CD14-positive monocyte (primary cell): ENCODE measurements around the gene SLC4A8. TPM values are rescaled to one million over a fixed set of nuclear protein-coding genes. Genes with fewer than 3 reads are reported as not detected.
A peak's percentile ranks its signal among the peaks of the same experiment; 100 is the strongest.

Experiments used
- DNase-seq, 3 donors: peaks; one replicate each; pipeline ENCODE4 v3.0.0-alpha.2; 2011 to 2022
- H2AFZ ChIP-seq: 2 replicates; pipeline ENCODE4 v1.6.0; 2012; ENCODE audit warnings: mild to moderate bottlenecking, low read depth, low read length, inconsistent platforms; ENCODE audit not compliant: insufficient read depth, poor library complexity, severe bottlenecking
- H3K27ac ChIP-seq, 2 donors: 1 replicate in 1 of 2; 2 replicates in 1 of 2; pipeline ENCODE4 v1.5.1; 2012 to 2013; ENCODE audit warnings: low read length in 2 of 2, control low read depth in 1 of 2, inconsistent platforms in 1 of 2, low read depth in 1 of 2, mild to moderate bottlenecking in 1 of 2
- H3K27me3 ChIP-seq, 2 donors: one replicate each; pipeline versions ENCODE4 v1.6.0 to v1.6.1; 2011 to 2013; ENCODE audit warnings: low read length in 2 of 2; ENCODE audit not compliant: control insufficient read depth in 2 of 2, insufficient read depth in 2 of 2
- H3K36me3 ChIP-seq, 2 donors: replicated peaks in 1 of 2; 1 replicate in 1 of 2; 2 replicates in 1 of 2; pipeline versions ENCODE4 v1.5.1 to v1.6.1; 2012 to 2013; ENCODE audit warnings: low read length in 2 of 2, control low read depth in 1 of 2, inconsistent platforms in 1 of 2, mild to moderate bottlenecking in 1 of 2; ENCODE audit not compliant: insufficient read depth in 2 of 2, control insufficient read depth in 1 of 2
- H3K4me1 ChIP-seq, 2 donors: 1 replicate in 1 of 2; 2 replicates in 1 of 2; pipeline versions ENCODE4 v1.5.1 to v1.6.1; 2012 to 2013; ENCODE audit warnings: low read length in 2 of 2, control low read depth in 1 of 2, inconsistent platforms in 1 of 2, mild to moderate bottlenecking in 1 of 2, moderate library complexity in 1 of 2; ENCODE audit not compliant: insufficient read depth in 2 of 2, control insufficient read depth in 1 of 2
- H3K4me2 ChIP-seq: replicated peaks from 2 replicates; pipeline ENCODE3; 2012; ENCODE audit warnings: low read length, moderate library complexity, mild to moderate bottlenecking; ENCODE audit not compliant: poor library complexity, severe bottlenecking; ENCODE audit errors: extremely low read depth
- H3K4me3 ChIP-seq, 3 experiments: fragments of 200-600 bp in 1 of 3; sonication (generic) in 1 of 3; replicated peaks in 1 of 3; 1 replicate in 2 of 3; 2 replicates in 1 of 3; pipeline ENCODE4 v1.5.1; 2011 to 2013; ENCODE audit warnings: low read length in 3 of 3, mild to moderate bottlenecking in 3 of 3, control low read depth in 2 of 3, low read depth in 2 of 3, inconsistent platforms in 1 of 3, moderate library complexity in 1 of 3
- H3K79me2 ChIP-seq: 2 replicates; pipeline ENCODE4 v1.6.0; 2012; ENCODE audit warnings: mild to moderate bottlenecking, control low read depth, inconsistent platforms, low read length, moderate library complexity; ENCODE audit not compliant: insufficient read depth
- H3K9ac ChIP-seq: 2 replicates; pipeline ENCODE4 v1.6.0; 2017; ENCODE audit warnings: low read length, mild to moderate bottlenecking; ENCODE audit not compliant: insufficient read depth, poor library complexity, severe bottlenecking
- H3K9me3 ChIP-seq, 2 donors: replicated peaks in 1 of 2; 1 replicate in 1 of 2; 2 replicates in 1 of 2; pipeline versions ENCODE4 v1.5.1 to v1.6.1; 2012 to 2013; ENCODE audit warnings: low read length in 2 of 2, control low read depth in 1 of 2; ENCODE audit not compliant: control insufficient read depth in 1 of 2, insufficient read depth in 1 of 2
- H4K20me1 ChIP-seq: 2 replicates; pipeline ENCODE4 v1.6.0; 2012; ENCODE audit warnings: mild to moderate bottlenecking, low read length, control low read depth, moderate library complexity; ENCODE audit not compliant: insufficient read depth
- H3K27ac Mint-ChIP-seq, 7 donors: one replicate each; pipeline ENCODE4 v1.8.0; 2020; ENCODE audit warnings: mild to moderate bottlenecking in 7 of 7, mixed read lengths in 7 of 7, moderate library complexity in 6 of 7, inconsistent platforms in 2 of 7
- H3K27me3 Mint-ChIP-seq, 3 donors: one replicate each; pipeline ENCODE4 v1.8.0; 2021 to 2022; ENCODE audit warnings: low read depth in 3 of 3, mild to moderate bottlenecking in 3 of 3, mixed read lengths in 3 of 3, moderate library complexity in 3 of 3, inconsistent platforms in 1 of 3
- H3K36me3 Mint-ChIP-seq, 2 donors: one replicate each; pipeline ENCODE4 v1.8.0; 2020; ENCODE audit warnings: mixed read lengths in 2 of 2, inconsistent platforms in 1 of 2, mild to moderate bottlenecking in 1 of 2
- H3K4me1 Mint-ChIP-seq: one replicate; pipeline ENCODE4 v1.8.0; 2020; ENCODE audit warnings: mild to moderate bottlenecking, mixed read lengths
- H3K4me3 Mint-ChIP-seq, 2 donors: one replicate each; pipeline ENCODE4 v1.8.0; 2020; ENCODE audit warnings: mild to moderate bottlenecking in 2 of 2, mixed read lengths in 2 of 2, moderate library complexity in 1 of 2
- H3K9me3 Mint-ChIP-seq, 7 donors: one replicate each; pipeline ENCODE4 v1.8.0; 2020 to 2022; ENCODE audit warnings: mixed read lengths in 7 of 7, mild to moderate bottlenecking in 6 of 7, moderate library complexity in 6 of 7, inconsistent platforms in 2 of 7
- WGBS: methylation state at CpG from one replicate; pipeline ENCODE4 v1.1.5; 2013; ENCODE audit warnings: missing lambda C conversion rate; ENCODE audit not compliant: insufficient coverage; 5-methylcytosine and 5-hydroxymethylcytosine counted together
- intact Hi-C, 2 donors: fragments of 100-400 bp; cut with micrococcal nuclease; formaldehyde crosslinking; loops; one replicate each; pipeline versions ENCODE4 v1.15.0 to v1.15.1; 2023
- polyA plus RNA-seq, 3 donors: library from polyadenylated mRNA; depleted of rRNA in 1 of 3; unstranded in 2 of 3; stranded (reverse) in 1 of 3; fragments of 300-500 nt in 2 of 3; fragments of >200 nt in 1 of 3; fragmentation: Illumina TruSeq in 2 of 3; gene quantifications; 1 replicate in 2 of 3; 2 replicates in 1 of 3; pipeline ENCODE4 v1.2.3, GENCODE V29; 2012 to 2021
- TF ChIP-seq, protein P1 (sequence below): fragments of 200-600 bp; IDR thresholded peaks from one replicate; pipeline ENCODE4 v1.8.0; 2022; ENCODE audit warnings: antibody characterized with exemption, mild to moderate bottlenecking

Gene SLC4A8
- polyA plus RNA-seq, 3 donors = 1.9 to 5.4 (median 2.3) TPM

GRCh38 chr12:51496895-51497294 lies 72.3 kb downstream of the SLC4A8 start:
- H3K36me3 Mint-ChIP-seq = no peaks in the 10 kb centered on the region
- intact Hi-C loops = no loop called here

GRCh38 chr12:51504851-51505250 lies 80.2 kb downstream of the SLC4A8 start:
- H3K4me3 Mint-ChIP-seq = no peak overlapping the region
- intact Hi-C loops = no loop called here
- Histone ChIP-seq H4K20me1 (no peaks in the 10 kb centered on the region), H3K79me2 (no peaks in the 10 kb centered on the region), H3K27me3 (no peaks in the 10 kb centered on the region), H3K27ac (no peak overlapping the region), H3K4me1 (no peaks in the 10 kb centered on the region), H3K36me3 (no peaks in the 10 kb centered on the region), H2AFZ (no peak overlapping the region), H3K4me3 (no peak overlapping the region), H3K4me2 (no peak overlapping the region), H3K9ac (no peak overlapping the region), H3K9me3 (no peaks in the 10 kb centered on the region)
- H3K36me3 Mint-ChIP-seq = peaks cover 0 to 1% of the 10 kb centered on the region in 2 donors
- H3K9me3 Mint-ChIP-seq = no peaks in the 10 kb centered on the region
- no peaks in the 10 kb centered on the region for H3K4me1 Mint-ChIP-seq
- DNase-seq = no peak
- peaks cover 2 to 5% (median 3%) of the 10 kb centered on the region in 3 donors for H3K27me3 Mint-ChIP-seq
- H3K27ac Mint-ChIP-seq = no peak overlapping the region
- TF ChIP-seq, protein P1, sequence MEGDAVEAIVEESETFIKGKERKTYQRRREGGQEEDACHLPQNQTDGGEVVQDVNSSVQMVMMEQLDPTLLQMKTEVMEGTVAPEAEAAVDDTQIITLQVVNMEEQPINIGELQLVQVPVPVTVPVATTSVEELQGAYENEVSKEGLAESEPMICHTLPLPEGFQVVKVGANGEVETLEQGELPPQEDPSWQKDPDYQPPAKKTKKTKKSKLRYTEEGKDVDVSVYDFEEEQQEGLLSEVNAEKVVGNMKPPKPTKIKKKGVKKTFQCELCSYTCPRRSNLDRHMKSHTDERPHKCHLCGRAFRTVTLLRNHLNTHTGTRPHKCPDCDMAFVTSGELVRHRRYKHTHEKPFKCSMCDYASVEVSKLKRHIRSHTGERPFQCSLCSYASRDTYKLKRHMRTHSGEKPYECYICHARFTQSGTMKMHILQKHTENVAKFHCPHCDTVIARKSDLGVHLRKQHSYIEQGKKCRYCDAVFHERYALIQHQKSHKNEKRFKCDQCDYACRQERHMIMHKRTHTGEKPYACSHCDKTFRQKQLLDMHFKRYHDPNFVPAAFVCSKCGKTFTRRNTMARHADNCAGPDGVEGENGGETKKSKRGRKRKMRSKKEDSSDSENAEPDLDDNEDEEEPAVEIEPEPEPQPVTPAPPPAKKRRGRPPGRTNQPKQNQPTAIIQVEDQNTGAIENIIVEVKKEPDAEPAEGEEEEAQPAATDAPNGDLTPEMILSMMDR = no peak
- WGBS = no CpG with 5 or more reads among the region's 3 CpGs

More at GRCh38 chr12:51496895-51497294, 72.3 kb downstream of the SLC4A8 start:
- Histone ChIP-seq H4K20me1 (no peaks in the 10 kb centered on the region), H2AFZ (no peak overlapping the region), H3K4me1 (no peaks in the 10 kb centered on the region), H3K36me3 (no peaks in the 10 kb centered on the region), H3K4me2 (no peak overlapping the region), H3K27ac (no peak overlapping the region), H3K9me3 (no peaks in the 10 kb centered on the region), H3K79me2 (no peaks in the 10 kb centered on the region), H3K4me3 (no peak overlapping the region), H3K9ac (no peak overlapping the region), H3K27me3 (no peaks in the 10 kb centered on the region)
- H3K27ac Mint-ChIP-seq = no peak overlapping the region
- peaks cover 0 to 3% (median 0%) of the 10 kb centered on the region in 3 donors for H3K27me3 Mint-ChIP-seq
- DNase-seq = peak in 1 of 3 donors; percentile 2
- WGBS = 20% methylated on average over 1 of the region's 2 CpGs
- no peak overlapping the region for H3K4me3 Mint-ChIP-seq
- peaks cover 6% of the 10 kb centered on the region for H3K4me1 Mint-ChIP-seq
- TF ChIP-seq, protein P1 = no peak
- no peaks in the 10 kb centered on the region for H3K9me3 Mint-ChIP-seq
